ENCODE data around the gene INCENP.
"Not testable (repeated sequence)": the region's sequence is repeated elsewhere in the genome, so short reads cannot be mapped to it uniquely, and the experiment has no call there.

The INCENP gene

GRCh38 chr11:62181097-62181496 lies 57.3 kb downstream of the INCENP start:
- H3K36me3 ChIP-seq (ENCODE audit: control insufficient read depth, insufficient read depth, low read length) = no peaks in the 10 kb centered on the region
- no peaks in the 10 kb centered on the region for H3K27me3 ChIP-seq (ENCODE audit: control insufficient read depth, insufficient read depth, low read length)
- H3K27ac ChIP-seq (ENCODE audit: low read depth, low read length) = no peak overlapping the region
- H3K9ac ChIP-seq (ENCODE audit: low read length) = no peak overlapping the region
- no peaks in the 10 kb centered on the region for H3K9me3 ChIP-seq (ENCODE audit: control insufficient read depth, insufficient read depth, low read depth, low read length)
- no peak overlapping the region for H3K4me3 ChIP-seq (ENCODE audit: low read depth, low read length)
- H3K4me1 ChIP-seq (ENCODE audit: control insufficient read depth, insufficient read depth, low read length) = no peaks in the 10 kb centered on the region

- Histone ChIP-seq H3K9me3 (ENCODE audit: control insufficient read depth, insufficient read depth, low read depth, low read length) (no peaks in the 10 kb centered on the region), H3K36me3 (ENCODE audit: control insufficient read depth, insufficient read depth, low read length) (no peaks in the 10 kb centered on the region), H3K27me3 (ENCODE audit: control insufficient read depth, insufficient read depth, low read length) (no peaks in the 10 kb centered on the region), H3K27ac (ENCODE audit: low read depth, low read length) (no peak overlapping the region), H3K4me1 (ENCODE audit: control insufficient read depth, insufficient read depth, low read length) (no peaks in the 10 kb centered on the region), H3K4me3 (ENCODE audit: low read depth, low read length) (no peak overlapping the region), H3K9ac (ENCODE audit: low read length) (no peak overlapping the region)
Measured at GRCh38 chr11:62182147-62182891, 58.5 kb downstream of the INCENP start.

GRCh38 chr11:62186195-62186594 lies 62.4 kb downstream of the INCENP start:
- Histone ChIP-seq H3K4me3 (ENCODE audit: low read depth, low read length) (no peak overlapping the region), H3K9me3 (ENCODE audit: control insufficient read depth, insufficient read depth, low read depth, low read length) (no peaks in the 10 kb centered on the region), H3K4me1 (ENCODE audit: control insufficient read depth, insufficient read depth, low read length) (no peaks in the 10 kb centered on the region), H3K36me3 (ENCODE audit: control insufficient read depth, insufficient read depth, low read length) (no peaks in the 10 kb centered on the region), H3K9ac (ENCODE audit: low read length) (no peak overlapping the region), H3K27ac (ENCODE audit: low read depth, low read length) (no peak overlapping the region), H3K27me3 (ENCODE audit: control insufficient read depth, insufficient read depth, low read length) (peaks cover 7% of the 10 kb centered on the region; the same call in 1 of the 2 replicates)

- Histone ChIP-seq H3K9me3 (ENCODE audit: control insufficient read depth, insufficient read depth, low read depth, low read length) (no peaks in the 10 kb centered on the region), H3K36me3 (ENCODE audit: control insufficient read depth, insufficient read depth, low read length) (no peaks in the 10 kb centered on the region), H3K27me3 (ENCODE audit: control insufficient read depth, insufficient read depth, low read length) (peaks cover 12% of the 10 kb centered on the region; the same call in 1 of the 2 replicates), H3K27ac (ENCODE audit: low read depth, low read length) (no peak within 1 kb of the TSS), H3K9ac (ENCODE audit: low read length) (no peak within 1 kb of the TSS), H3K4me1 (ENCODE audit: control insufficient read depth, insufficient read depth, low read length) (no peaks in the 10 kb centered on the region), H3K4me3 (ENCODE audit: low read depth, low read length) (no peak within 1 kb of the TSS)
Measured at GRCh38 chr11:62190011-62190410, 66.2 kb downstream of the INCENP start, which contains the start of gene SCGB1D1. TSS of gene SCGB1D1 (plus strand) at chr11:62190216. CDS start at chr11:62190285, 69 bp downstream.

- H3K9ac ChIP-seq (ENCODE audit: low read length) = no peak overlapping the region
- peaks cover 7% of the 10 kb centered on the region; the same call in 1 of the 2 replicates for H3K4me1 ChIP-seq (ENCODE audit: control insufficient read depth, insufficient read depth, low read length)
- H3K4me3 ChIP-seq (ENCODE audit: low read depth, low read length) = no peak overlapping the region
- H3K27ac ChIP-seq (ENCODE audit: low read depth, low read length) = no peak overlapping the region
- H3K9me3 ChIP-seq (ENCODE audit: control insufficient read depth, insufficient read depth, low read depth, low read length) = no peaks in the 10 kb centered on the region
- H3K36me3 ChIP-seq (ENCODE audit: control insufficient read depth, insufficient read depth, low read length) = no peaks in the 10 kb centered on the region
- peaks cover 12% of the 10 kb centered on the region; the same call in 1 of the 2 replicates for H3K27me3 ChIP-seq (ENCODE audit: control insufficient read depth, insufficient read depth, low read length)
Measured at GRCh38 chr11:62193952-62194351, 70.1 kb downstream of the INCENP start.

- not testable (repeated sequence) for H3K9ac ChIP-seq (ENCODE audit: low read length); H3K27me3 ChIP-seq (ENCODE audit: control insufficient read depth, insufficient read depth, low read length); H3K27ac ChIP-seq (ENCODE audit: low read depth, low read length); H3K36me3 ChIP-seq (ENCODE audit: control insufficient read depth, insufficient read depth, low read length); H3K9me3 ChIP-seq (ENCODE audit: control insufficient read depth, insufficient read depth, low read depth, low read length); H3K4me1 ChIP-seq (ENCODE audit: control insufficient read depth, insufficient read depth, low read length); H3K4me3 ChIP-seq (ENCODE audit: low read depth, low read length)
Measured at GRCh38 chr11:62195010-62195409, 71.2 kb downstream of the INCENP start.

- Histone ChIP-seq H3K4me1 (ENCODE audit: control insufficient read depth, insufficient read depth, low read length) (peaks cover 7% of the 10 kb centered on the region; the same call in 1 of the 2 replicates), H3K9ac (ENCODE audit: low read length) (no peak overlapping the region), H3K4me3 (ENCODE audit: low read depth, low read length) (no peak overlapping the region), H3K27ac (ENCODE audit: low read depth, low read length) (no peak overlapping the region), H3K36me3 (ENCODE audit: control insufficient read depth, insufficient read depth, low read length) (no peaks in the 10 kb centered on the region), H3K9me3 (ENCODE audit: control insufficient read depth, insufficient read depth, low read depth, low read length) (no peaks in the 10 kb centered on the region), H3K27me3 (ENCODE audit: control insufficient read depth, insufficient read depth, low read length) (peaks cover 5% of the 10 kb centered on the region; the same call in 1 of the 2 replicates)
Measured at GRCh38 chr11:62195945-62196344, 72.1 kb downstream of the INCENP start.

- not testable (repeated sequence) for H3K4me1 ChIP-seq (ENCODE audit: control insufficient read depth, insufficient read depth, low read length); H3K9me3 ChIP-seq (ENCODE audit: control insufficient read depth, insufficient read depth, low read depth, low read length); H3K4me3 ChIP-seq (ENCODE audit: low read depth, low read length); H3K27ac ChIP-seq (ENCODE audit: low read depth, low read length); H3K36me3 ChIP-seq (ENCODE audit: control insufficient read depth, insufficient read depth, low read length); H3K9ac ChIP-seq (ENCODE audit: low read length); H3K27me3 ChIP-seq (ENCODE audit: control insufficient read depth, insufficient read depth, low read length)
Measured at GRCh38 chr11:62197400-62197799, 73.6 kb downstream of the INCENP start.

- H3K9ac ChIP-seq (ENCODE audit: low read length) = no peak overlapping the region
- H3K36me3 ChIP-seq (ENCODE audit: control insufficient read depth, insufficient read depth, low read length) = no peaks in the 10 kb centered on the region
- no peak overlapping the region for H3K4me3 ChIP-seq (ENCODE audit: low read depth, low read length)
- H3K9me3 ChIP-seq (ENCODE audit: control insufficient read depth, insufficient read depth, low read depth, low read length) = no peaks in the 10 kb centered on the region
- H3K4me1 ChIP-seq (ENCODE audit: control insufficient read depth, insufficient read depth, low read length) = no peaks in the 10 kb centered on the region
- H3K27me3 ChIP-seq (ENCODE audit: control insufficient read depth, insufficient read depth, low read length) = no peaks in the 10 kb centered on the region
- H3K27ac ChIP-seq (ENCODE audit: low read depth, low read length) = no peak overlapping the region
Measured at GRCh38 chr11:62201376-62201775, 77.6 kb downstream of the INCENP start.
